Posterior cingulate gyrus (tissue), 11 donors: ENCODE results near the gene LRRTM4.

Experiments
- DNase-seq, 10 donors: peaks; one replicate each; pipeline versions ENCODE4 v3.0.0 to v3.0.0-alpha.2; 2020 to 2021; ENCODE audit warnings: mixed read lengths in 3 of 10
- intact Hi-C: fragments of 100-400 bp; cut with DNase I; formaldehyde crosslinking; loops from one replicate; pipeline ENCODE4 v1.15.1; 2023

The LRRTM4 gene

GRCh38 chr2:77013457-77013856 is 508.7 kb downstream of the LRRTM4 start:
- no peak for DNase-seq
- intact Hi-C loops: no loop called here

GRCh38 chr2:77009307-77009706 is 512.9 kb downstream of the LRRTM4 start:
- DNase-seq: no peak
- intact Hi-C loops: no loop called here

GRCh38 chr2:77008853-77009252 is 513.3 kb downstream of the LRRTM4 start:
- intact Hi-C loops: no loop called here
- no peak for DNase-seq

- DNase-seq: no peak
- intact Hi-C loops: no loop called here
Measured at GRCh38 chr2:77007686-77008085, 514.5 kb downstream of the LRRTM4 start.

- DNase-seq: no peak
- intact Hi-C loops: no loop called here
Measured at GRCh38 chr2:77005522-77005921, 516.7 kb downstream of the LRRTM4 start.

GRCh38 chr2:77001895-77002294 is 520.3 kb downstream of the LRRTM4 start:
- intact Hi-C loops: no loop called here
- DNase-seq: no peak

GRCh38 chr2:76998704-76999103 is 523.5 kb downstream of the LRRTM4 start:
- intact Hi-C loops: no loop called here
- DNase-seq: no peak

- DNase-seq: no peak
- intact Hi-C loops: no loop called here
Measured at GRCh38 chr2:76998152-76998551, 524.0 kb downstream of the LRRTM4 start.

GRCh38 chr2:76997296-76997695 is 524.9 kb downstream of the LRRTM4 start:
- no peak for DNase-seq
- intact Hi-C loops: no loop called here

GRCh38 chr2:76985387-76986136 is 536.6 kb downstream of the LRRTM4 start:
- DNase-seq: no peak
- intact Hi-C loops: no loop called here

GRCh38 chr2:76984359-76984758 is 537.8 kb downstream of the LRRTM4 start:
- intact Hi-C loops: no loop called here
- DNase-seq: no peak

- intact Hi-C loops: no loop called here
- no peak for DNase-seq
Measured at GRCh38 chr2:76980067-76980787, 541.9 kb downstream of the LRRTM4 start.

GRCh38 chr2:76977846-76978727 is 544.1 kb downstream of the LRRTM4 start:
- no peak for DNase-seq
- intact Hi-C loops: no loop called here

- DNase-seq: no peak
- intact Hi-C loops: no loop called here
Measured at GRCh38 chr2:76975752-76976151, 546.4 kb downstream of the LRRTM4 start.

GRCh38 chr2:76973610-76974009 is 548.6 kb downstream of the LRRTM4 start:
- intact Hi-C loops: no loop called here
- no peak for DNase-seq

GRCh38 chr2:76965772-76966171 is 556.4 kb downstream of the LRRTM4 start:
- DNase-seq: no peak
- intact Hi-C loops: no loop called here

GRCh38 chr2:76958749-76959148 is 563.4 kb downstream of the LRRTM4 start:
- intact Hi-C loops: no loop called here
- DNase-seq: no peak

GRCh38 chr2:76953733-76954347 is 568.3 kb downstream of the LRRTM4 start:
- DNase-seq: peak in 2 of 10 donors; percentile 4 to 32
- intact Hi-C loops: loop anchor here (5.0 kb wide), 1 partner anchor 568 kb away; the partner anchor contains the start of gene LRRTM4

- intact Hi-C loops: no loop called here
- DNase-seq: no peak
Measured at GRCh38 chr2:76946631-76947145, 575.5 kb downstream of the LRRTM4 start.

GRCh38 chr2:76940559-76940958 is 581.6 kb downstream of the LRRTM4 start:
- no peak for DNase-seq
- intact Hi-C loops: no loop called here
